Sigmoid colon (tissue), 3 donors: ENCODE measurements around the gene NLN.

ENCODE experiments used
- CTCF ChIP-seq, 4 experiments: fragments of 450-650 bp in 3 of 4; fragments of 200-600 bp in 1 of 4; IDR thresholded peaks; one replicate each; pipeline ENCODE4 v1.5.1; 2016 to 2019; ENCODE audit warnings: antibody characterized with exemption in 4 of 4, mild to moderate bottlenecking in 3 of 4, moderate library complexity in 2 of 4
- POLR2A ChIP-seq, 2 donors: fragments of 450-650 bp; IDR thresholded peaks; one replicate each; pipeline ENCODE4 v1.6.1; 2016; ENCODE audit warnings: antibody characterized with exemption in 2 of 2, mild to moderate bottlenecking in 2 of 2, moderate library complexity in 2 of 2

GRCh38 chr5:65737842-65738241 is 15.8 kb downstream of the NLN start:
- TF ChIP-seq POLR2A (IDR thresholded peaks at IDR 0.05) (no peak), CTCF (IDR thresholded peaks at IDR 0.05) (no peak)
